Measurements from ENCODE around the gene P2RY8.
"Not testable (repeated sequence)": the region's sequence is repeated elsewhere in the genome, so short reads cannot be mapped to it uniquely, and the experiment has no call there.

P2RY8 gene

DNA sequence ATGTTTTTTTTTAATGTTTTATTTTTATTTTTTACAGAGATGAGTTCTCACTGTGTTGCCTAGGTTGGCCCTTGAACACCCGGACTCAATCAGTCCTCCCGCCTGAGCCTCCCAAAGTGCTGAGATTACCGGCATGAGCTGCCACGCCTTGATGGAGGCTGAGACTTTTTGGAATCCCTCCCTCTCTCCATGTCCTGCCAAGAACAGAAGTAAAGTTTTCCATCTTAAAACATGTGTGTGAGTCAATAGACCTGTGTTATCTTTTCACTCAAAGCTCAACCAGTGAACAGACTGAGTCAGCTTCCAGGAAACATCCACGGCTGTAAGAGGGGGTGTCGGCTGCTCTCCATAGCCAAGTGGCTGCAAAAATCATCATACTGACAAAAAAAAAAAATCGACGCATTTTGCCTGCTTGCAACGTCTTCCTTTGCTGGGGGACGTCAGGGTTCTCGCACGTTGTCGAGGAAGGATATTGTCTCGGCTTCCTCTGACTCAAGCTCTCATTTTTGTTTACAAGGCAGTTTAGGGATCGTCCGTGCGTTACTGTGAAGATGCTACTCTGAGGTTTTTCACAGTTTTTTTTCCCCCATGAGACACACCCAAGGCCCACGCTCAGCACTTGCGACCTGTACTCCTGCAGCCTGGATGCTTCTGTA, 74.3 kb downstream of the P2RY8 start:
- DNase-seq: peak; percentile 63

DNA sequence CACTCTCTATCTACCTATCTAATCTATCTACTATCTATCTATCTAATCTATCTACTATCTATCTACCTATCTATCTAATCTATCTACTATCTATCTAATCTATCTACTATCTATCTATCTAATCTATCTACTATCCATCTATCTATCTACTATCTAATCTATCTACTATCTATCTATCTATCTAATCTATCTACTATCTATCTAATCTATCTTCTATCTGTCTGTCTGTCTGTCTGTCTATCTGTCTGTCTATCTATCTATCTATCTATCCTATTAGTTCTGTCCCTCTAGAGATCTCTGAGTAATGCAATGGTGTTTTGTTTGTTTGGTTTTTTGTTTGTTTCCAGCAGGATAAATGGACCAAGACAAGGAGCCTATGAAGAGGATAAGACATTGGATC, 74.9 kb downstream of the P2RY8 start:
- no peak for DNase-seq

DNA sequence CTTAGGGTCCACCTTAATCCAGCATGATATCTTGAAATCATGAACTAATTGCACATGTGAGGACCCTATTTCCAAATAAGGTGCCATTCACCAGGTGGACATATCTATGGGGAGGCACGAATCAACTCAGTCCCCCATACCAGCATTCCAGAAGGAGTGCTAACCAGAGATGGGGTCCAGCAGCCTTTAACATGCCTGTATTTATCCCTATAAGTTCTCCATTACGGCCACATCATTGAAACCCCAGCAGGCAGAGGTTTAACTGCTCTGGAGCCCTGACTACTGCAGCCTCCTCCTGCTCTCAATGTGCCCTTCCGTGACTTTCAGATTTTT, 81.1 kb downstream of the P2RY8 start:
- DNase-seq: no peak

DNA sequence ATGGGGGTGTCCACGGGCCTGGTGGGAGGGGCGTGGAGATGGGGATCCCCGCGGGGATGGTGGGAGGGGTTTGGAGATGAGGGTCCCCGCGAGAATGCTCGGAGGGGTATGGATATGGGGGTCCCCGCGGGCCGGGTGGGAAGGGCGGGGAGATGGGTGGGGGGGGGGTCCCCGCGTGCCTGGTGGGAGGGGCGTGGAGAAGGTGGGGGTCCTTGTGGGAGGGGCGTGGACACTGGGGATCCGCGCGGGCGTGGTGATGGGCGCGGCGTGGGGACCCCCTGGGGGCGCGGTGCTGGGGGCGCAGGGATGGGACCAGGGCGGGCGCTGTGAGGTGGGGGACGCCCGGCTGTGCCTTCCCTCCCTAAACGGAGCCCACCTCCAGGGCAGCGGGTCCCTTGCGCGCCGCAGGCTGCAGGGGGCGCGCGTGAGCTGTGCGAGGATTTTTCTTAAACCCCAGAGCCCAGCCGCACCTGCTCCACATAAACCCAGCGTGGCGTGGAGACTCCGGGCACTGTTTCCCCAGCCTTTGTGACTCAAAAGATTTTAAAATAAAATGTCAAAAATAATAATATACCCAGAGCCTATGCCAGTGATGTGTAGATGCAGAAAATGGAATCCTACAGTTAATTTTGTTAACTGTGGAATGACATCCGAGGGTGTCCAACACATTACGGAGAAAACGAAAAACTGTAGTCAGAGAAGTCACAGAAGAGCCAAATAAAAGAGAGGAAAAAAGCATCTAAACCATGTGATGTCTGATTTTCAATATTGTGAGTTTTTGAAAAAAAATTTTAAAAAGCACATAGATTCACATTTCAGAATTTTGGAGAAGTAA, 82.8 kb downstream of the P2RY8 start:
- peak; percentile 86 for DNase-seq

DNA sequence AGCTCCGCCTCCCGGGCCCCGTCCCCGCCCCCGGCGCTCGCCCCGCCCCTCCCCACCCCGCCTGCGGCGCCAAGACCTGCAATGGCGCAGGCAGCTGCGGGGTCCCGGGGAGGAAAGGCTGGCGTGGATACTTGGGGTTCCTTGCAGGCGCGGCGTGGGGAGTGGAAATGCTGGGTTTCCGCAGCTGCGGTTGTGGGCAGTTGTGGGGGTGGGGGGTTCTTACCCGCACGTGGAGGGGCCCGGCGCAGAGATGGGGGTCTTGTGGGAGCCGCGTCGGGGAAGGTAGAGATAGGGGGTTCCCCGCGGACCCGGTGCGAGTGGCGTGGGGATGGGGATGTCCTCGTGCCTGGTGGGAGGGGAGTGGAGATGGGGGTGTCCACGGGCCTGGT, 83.6 kb downstream of the P2RY8 start:
- DNase-seq: no peak

DNA sequence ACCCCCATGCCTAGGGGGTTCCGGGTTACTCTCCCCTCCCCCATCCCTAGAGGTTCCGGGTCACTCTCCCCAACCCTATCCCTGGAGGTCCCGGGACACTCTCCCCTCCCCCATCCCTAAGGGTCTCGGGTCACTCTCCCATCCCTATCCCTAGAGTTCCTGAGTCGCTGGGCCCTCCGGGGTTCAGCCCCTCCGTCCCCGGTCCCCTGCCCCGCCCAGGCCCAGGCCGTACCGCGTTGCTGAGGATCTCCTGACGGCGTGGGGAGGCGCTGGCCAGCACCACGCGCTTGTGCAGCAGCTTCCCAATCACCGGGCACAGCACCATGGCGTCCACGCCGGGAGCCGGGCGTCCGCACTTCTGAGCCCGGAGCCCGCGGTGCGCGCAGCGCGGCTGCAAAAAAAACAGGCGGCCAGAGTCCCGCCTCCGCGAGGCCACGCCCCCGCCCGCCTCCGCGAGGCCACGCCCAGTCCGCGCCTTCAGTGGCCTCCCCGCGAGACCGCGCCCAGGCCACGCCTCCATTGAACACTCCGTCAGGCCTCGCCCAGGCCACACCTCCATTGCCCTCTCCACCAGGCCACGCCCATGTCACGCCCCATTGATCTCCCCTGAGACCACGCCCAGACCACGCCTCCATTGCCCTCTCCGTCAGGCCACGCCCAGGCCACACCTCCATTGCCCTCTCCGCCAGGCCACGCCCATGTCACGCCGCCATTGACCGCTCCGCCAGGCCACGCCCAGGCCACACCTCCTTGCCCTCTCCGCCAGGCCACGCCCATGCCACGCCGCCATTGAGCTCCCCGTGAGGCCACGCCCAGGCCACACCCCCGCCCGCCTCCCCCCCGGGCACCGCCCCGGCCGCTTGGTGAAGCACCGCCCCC, 84.2 kb downstream of the P2RY8 start, which contains the start of gene ASMTL:
ASMTL (minus strand) TSS at position 394 of the 879 bp plus-strand sequence; CDS start at position 325, 69 bp downstream.
- peak; percentile 100 for DNase-seq

DNA sequence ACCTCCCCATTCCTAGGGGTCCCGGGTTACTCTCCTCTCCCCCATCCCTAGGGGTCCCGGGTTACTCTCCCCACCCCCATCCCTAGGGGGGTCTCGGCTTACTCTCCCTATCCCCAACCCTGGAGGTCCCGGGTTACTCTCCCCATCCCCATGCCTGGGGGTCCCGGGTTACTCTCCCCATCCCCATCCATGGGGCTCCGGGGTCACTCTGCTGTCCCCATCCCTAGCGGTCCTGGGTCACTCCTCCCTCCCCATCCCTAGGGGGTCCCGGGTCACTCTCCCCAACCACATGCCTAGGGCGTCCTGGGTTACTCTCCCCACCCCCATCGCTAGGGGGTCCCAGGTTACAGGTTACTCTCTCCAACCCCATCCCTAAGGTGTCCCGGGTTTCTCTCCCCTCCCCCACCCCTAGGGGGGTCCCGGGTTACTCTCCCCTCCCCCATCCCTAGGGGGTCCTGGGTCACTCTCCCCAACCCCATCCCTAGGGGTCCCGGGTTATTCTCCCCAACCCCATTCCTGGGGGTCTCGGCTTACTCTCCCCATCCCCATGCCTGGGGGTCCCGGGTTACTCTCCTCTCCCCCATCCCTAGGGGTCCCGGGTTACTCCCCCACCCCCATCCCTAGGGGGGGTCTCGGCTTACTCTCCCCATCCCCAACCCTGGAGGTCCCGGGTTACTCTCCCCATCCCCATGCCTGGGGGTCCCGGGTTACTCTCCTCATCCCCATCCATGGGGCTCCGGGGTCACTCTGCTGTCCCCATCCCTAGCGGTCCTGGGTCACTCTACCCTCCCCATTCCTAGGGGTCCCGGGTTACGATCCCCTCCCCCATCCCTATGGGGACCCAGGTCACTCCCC, 85.1 kb downstream of the P2RY8 start:
- no peak for DNase-seq

DNA sequence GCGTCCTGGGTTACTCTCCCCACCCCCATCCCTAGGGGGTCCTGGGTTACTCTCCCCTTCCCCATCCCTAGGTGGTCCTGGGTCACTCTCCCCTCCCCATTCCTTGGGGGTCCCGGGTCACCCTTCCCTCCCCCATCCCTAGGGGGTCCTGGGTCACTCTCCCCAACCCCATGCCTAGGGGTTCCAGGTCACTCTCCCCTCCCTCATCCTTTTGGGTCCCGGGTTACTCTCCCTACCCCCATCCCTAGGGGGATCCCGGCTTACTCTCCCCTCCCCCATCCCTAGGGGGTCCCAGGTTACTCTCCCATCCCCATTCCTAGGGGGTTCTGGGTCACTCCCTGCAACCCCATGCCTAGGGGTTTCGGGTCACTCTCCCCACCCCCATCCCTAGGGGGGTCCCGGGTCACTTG, 85.7 kb downstream of the P2RY8 start:
- no peak for DNase-seq

DNA sequence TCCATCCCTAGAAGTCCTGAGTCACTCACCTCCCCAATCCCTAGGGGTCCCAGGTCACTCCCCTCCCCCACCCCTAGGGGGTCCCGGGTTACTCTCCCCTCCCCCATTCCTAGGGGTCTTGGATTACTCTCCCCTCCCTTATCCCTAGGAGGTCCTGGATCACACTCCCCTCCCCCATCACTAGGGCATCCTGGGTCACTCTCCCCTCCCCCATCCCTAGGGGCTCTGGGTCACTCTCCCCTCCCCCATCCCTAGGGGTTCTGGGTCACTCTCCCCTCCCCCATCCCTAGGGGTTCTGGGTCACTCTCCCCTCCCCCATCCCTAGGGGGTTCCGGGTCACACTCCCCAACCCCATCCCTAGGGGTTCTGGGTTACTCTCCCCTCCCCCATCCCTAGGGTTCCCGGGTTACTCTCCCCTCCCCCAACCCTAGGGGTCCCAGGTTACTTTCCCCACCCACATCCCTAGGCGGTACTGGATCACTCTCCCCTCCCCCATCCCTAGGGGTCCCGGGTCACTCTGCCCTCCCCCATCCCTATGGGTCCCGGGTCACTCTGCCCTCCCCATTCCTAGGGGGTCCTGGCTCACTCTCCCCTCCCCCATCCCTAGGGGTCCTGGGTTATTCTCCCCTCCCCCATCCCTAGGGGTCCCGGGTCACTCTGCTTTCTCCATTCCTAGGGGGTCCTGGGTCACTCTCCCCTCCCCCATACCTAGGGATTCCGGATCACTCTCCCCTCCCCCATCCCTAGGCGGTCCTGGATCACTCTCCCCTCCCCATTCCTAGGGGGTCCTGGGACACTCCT, 86.4 kb downstream of the P2RY8 start:
- DNase-seq: no peak

DNA sequence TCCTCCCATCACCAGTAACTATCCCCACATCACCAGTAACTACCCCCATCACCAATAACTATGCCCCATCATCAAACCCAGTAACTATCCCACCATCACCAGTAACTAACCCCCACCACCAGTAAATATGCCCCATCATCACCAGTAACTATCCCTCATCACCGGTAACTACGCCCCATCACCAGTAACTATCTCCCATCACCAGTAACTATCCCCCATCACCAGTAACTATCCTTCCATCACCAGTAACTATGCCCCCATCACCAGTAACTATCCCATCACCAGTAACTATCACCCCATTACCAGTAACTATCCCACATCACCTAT, 87.2 kb downstream of the P2RY8 start:
- DNase-seq: no peak

DNA sequence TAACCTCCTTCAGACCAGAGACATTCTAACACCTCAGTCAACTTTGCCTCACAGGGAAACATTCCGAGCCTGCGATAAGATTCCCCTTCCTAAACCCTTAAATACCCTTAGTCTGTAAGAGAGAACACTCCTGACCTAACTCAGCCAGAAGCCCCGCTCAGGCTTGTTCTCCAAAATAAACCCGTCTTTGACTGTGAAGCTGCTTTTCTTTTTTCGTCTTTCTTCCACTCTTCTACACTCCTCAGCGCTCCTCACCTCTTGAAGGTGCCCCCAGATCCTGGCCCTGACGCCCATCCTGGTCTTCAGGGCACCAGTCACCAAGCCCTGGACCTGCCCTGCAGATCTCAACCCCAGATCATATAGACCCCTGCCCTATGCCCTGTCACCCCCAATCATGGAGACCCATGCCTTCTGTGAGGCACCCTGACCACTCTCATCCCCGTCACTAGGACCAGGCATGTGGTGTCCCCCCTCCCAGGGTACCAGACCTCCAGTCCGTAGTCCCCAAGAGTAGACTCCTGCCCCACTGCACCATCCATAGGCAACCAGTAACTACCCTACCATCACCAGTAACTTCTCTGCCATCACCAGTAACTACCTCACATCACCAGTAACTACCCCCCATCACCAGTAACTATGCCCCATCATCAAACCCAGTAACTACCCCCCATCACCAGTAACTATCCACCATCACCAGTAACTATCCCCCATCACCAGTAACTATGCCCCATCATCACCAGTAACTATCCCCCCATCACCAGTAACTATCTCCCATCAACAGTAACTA, 87.8 kb downstream of the P2RY8 start:
- no peak for DNase-seq

DNA sequence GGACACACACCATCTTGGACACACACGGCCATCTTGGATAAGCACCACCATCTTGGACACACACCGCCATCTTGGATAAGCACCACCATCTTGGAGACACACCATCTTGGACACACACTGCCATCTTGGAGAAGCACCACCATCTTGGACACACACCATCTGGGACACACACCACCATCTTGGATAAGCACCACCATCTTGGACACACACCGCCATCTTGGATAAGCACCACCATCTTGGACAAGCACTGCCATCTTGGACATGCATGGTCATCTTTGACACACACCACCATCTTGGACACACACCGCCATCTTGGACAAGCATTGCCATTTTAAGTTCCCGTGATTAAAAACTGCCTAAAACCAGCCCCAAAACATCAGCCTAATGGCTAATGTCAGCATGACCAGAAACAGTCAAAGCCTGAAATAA, 88.4 kb downstream of the P2RY8 start:
- DNase-seq: not testable (repeated sequence)

DNA sequence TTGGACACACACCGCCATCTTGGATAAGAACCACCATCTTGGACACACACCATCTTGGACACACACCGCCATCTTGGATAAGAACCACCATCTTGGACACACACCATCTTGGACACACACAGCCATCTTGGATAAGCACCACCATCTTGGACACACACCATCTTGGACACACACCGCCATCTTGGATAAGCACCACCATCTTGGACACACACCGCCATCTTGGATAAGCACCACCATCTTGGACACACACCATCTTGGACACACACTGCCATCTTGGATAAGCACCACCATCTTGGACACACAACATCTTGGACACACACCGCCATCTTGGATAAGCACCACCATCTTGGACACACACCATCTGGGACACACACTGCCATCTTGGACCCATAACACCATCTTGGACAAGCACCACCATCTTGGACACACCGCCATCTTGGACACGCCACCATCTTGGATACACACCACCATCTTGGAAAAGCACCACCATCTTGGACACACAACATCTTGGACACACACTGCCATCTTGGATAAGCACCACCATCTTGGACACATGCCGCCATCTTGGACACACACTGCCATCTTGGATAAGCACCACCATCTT, 88.9 kb downstream of the P2RY8 start:
- DNase-seq: not testable (repeated sequence)

DNA sequence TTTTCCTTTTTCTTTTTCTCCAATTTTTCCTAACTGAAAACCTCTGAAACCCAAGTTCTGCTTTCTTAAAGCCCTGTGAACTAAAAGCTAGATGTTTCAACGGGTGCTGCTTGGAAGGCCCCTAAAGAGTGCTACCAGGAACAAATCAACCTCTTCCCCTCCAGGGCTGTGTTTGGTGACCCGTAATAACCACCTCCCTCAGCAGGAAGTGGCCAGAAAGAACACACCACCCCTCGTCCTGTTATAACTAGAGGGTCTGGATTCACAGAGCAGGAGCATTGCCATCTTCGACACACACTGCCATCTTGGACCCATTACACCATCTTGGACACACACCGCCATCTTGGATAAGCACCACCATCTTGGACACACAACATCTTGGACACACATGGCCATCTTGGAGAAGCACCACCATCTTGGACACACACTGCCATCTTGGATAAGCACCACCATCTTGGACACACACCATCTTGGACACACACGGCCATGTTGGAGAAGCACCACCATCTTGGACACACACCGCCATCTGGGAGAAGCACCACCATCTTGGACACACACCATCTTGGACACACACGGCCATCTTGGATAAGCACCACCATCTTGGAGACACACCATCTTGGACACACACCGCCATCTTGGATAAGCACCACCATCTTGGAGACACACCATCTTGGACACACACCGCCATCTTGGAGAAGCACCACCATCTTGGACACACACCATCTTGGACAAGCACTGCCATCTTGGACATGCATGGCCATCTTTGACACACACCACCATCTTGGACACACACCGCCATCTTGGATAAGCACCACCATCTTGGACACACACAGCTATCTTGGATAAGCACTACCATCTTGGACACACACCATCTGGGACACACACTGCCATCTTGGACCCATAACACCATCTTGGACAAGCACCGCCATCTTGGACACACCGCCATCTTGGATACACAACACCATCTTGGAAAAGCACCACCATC, 89.7 kb downstream of the P2RY8 start:
- not testable (repeated sequence) for DNase-seq

DNA sequence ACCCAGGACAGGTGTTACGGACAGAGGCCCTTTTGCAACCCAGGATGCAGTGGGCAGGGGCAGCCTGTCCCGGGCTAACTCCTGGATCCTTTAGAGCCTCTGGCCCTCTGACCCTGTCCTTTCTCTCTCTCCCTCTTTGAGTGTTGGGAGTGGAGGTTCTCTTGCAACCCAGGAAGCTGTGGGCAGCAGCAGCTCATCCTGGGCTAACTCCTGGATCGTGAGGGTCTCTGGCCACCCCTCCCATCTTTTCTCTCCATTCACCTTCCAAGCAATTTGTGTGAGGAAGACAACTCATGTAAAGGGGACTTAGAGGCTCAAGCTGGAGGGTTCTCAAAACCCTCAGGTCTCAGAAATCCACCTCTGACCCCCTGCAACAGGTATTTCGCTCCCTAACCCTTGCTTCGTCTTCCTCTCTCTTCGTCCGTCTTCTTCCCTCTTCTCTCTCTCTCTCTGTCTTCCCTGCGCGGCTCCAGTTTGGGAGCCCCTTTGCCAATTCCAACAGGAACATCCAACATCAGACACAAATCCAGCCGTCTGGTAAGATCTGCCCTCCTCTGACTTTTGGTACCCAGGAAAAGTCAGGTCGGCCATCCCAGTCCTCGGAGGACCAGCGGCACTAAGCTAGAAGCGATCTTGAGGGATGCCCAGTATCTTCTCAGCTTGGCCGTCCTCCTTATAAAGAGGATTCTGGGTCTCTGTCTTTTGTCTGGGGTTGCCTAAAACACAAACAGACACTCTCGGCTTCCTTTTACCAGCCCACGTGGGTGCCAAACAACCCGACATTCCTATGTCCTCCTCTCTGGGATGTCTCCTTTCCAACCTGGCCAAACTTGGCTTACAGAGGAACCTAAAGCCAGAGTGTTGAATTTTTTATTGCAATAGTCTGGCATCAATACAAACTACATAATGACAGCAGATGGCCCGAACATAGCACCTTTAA, 92.2 kb downstream of the P2RY8 start:
- DNase-seq: no peak

DNA sequence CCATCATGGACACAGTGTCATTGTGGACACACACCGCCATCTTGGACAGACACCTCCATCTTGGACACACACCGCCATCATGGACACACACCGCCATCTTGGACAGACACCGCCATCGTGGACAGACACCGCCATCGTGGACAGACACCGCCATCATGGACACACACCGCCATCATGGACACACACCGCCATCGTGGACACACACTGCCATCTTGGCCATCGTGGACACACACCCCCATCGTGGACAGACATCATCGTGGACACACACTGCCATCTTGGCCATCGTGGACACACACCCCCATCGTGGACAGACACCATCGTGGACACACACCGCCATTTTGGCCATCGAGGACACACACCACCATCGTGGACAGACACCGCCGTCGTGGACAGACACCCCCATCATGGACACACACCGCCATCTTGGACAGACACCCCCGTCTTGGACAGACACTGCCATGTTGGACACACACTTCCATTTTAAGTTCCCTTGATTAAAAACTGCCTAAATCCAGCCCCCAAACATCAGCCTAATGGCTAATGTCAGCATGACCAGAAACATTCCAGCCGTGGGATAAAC, 93.4 kb downstream of the P2RY8 start:
- no peak for DNase-seq

DNA sequence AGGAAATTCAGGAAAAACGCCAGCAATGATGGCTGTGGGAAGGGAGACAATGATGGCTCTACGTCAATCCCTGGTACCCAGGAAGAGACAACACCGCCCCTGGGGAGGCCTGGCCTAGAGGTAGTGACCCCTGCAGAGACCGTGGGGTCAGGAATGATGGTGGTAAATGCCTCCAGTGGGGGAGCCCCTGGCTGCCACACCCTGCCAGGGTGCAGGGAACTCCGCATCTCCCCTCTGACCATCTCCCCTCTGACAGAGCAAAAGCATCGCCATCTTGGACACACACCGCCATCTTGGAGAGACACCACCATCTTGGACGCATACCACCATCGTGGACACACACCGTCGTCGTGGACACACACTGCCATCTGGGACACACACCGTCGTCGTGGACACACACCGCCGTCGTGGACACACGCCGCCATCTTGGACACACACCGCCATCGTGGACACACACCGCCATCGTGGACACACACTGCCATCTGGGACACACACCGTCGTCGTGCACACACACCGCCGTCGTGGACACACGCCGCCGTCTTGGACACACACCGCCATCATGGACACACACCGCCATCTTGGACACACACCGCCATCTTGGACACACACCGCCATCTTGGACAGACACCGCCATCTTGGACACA, 94.1 kb downstream of the P2RY8 start:
- DNase-seq: no peak

All from activated CD4-positive, alpha-beta T cell treated with anti-CD3 and anti-CD28 coated beads for 1 hour (primary cell).